NCI-H2227 treated with DMSO at 0.1 percent for 48 hours (cell line): ENCODE data around the gene FRA10AC1.
A peak's percentile ranks its signal among the peaks of the same experiment; 100 is the strongest.

Experiments
- DNase-seq: peaks from one replicate; lab custom pipeline; 2025; lab: John Stamatoyannopoulos, UW

The FRA10AC1 gene

GRCh38 chr10:93702210-93703001 is at the start of gene FRA10AC1:
Gene FRA10AC1 (minus strand): TSS chr10:93702592. CDS start chr10:93700106, 2,486 bp downstream.
- peak; percentile 85 for DNase-seq

GRCh38 chr10:93751832-93752231 is 49.4 kb upstream of the FRA10AC1 start:
- no peak for DNase-seq

DNA sequence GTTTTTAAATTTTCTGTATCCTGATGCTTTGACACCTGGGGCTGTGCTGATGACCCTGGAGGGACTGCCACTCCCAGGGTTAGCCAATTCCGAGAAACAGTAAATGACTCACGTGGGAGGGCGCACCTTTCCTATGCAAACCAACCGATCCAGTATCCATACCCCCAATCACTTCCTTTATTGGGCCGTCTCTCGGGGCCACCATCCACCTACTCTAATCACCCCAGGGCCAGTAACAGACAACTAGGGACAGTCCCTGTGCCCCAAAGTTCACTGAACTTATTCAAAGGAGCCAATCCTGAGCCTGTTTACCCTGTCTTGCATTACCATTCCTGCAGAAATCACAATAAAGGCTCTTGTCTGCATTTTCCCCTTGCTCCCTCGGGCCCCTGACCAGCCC is 48.7 kb upstream of the FRA10AC1 start:
- DNase-seq: no peak

DNA sequence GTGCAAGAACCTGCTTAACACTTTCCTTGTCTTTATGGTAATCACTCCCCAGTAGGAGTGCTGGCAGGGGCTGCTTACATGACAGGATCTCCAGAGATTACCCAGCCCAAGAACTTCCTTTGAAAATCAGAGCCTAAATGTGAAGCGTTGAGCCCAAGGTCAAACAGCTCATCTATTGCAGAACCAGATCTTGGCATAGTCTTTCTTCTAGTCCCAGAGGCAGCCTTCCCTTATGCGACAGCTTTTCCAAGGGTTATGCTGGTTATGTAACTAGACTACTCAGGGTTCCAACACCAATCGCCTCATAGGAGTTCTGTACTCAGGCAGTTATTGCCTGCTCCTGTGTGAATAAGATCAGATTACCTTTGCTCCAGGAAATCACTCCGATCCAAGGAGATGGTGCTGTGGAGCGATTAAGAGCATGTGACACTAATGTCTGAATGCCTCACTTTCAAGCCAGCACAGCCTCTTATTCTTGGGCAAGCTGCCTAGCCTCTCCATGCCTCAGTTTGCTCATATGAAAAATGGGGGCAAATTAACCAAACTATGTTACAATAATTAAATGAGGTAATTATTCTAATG is 46.9 kb upstream of the FRA10AC1 start:
- DNase-seq: no peak

- DNase-seq: no peak
Measured at GRCh38 chr10:93746844-93747284, 44.5 kb upstream of the FRA10AC1 start.

- DNase-seq: no peak
Measured at GRCh38 chr10:93745408-93746065, 43.1 kb upstream of the FRA10AC1 start.

- no peak for DNase-seq
Measured at GRCh38 chr10:93742633-93743349, 40.4 kb upstream of the FRA10AC1 start.

DNA sequence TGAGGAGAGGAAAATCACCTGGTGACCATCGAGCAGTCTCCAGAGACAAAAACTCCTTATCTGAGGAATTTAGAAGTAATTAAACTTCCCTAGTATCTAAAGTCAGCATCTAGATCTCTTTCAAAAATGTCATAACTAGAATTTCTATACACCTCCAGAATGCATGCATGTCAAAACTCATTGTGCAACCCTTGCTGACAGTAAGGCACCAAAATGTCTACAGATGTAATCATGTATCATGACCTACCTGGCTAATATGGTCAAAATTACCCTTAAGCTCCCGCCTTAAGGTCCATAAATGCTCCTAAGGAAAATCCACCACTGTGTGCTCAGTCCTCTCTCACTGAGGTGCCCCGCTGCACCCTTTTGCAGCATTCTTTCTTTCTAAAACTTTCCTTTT is 39.0 kb upstream of the FRA10AC1 start:
- no peak for DNase-seq

DNA sequence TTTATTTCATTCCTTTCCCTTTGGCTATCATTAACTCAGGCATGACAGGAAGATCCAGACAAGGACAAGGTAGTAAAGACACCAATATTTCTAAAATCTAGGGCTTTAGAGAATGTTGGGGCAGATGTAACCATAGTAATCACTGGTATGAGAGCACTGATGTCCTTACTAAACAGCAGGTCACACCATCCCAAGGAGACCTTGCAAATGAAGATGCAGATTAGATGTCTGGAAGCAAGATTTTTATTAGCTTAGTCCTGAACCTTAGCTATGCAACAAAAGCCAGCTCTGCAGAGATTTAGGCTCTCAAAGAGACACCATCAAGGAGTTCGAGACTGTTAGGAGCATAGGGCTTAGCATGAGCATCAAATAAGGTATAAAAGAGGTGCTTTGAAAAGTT is 23.6 kb upstream of the FRA10AC1 start:
- no peak for DNase-seq

DNA sequence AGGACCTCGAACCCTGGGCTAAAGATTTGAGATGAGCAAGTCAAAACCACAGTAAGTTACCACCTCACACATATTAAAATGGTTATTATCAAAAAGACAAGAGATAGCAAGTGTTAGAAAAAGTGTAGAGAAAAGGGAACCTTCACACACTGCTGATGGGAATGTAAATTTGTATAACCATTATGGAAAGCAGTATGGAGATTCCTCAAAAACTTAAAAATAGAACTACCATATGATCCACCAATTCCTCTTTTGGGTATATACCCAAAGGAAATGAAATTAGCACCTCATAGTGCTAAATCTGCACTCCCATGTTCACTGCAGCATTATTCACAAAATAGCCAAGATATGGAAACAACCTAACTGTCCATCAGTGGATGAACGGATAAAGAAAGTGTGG is 20.8 kb upstream of the FRA10AC1 start:
- DNase-seq: no peak

- DNase-seq: no peak
Measured at GRCh38 chr10:93722550-93722949, 20.2 kb upstream of the FRA10AC1 start.

- no peak for DNase-seq
Measured at GRCh38 chr10:93719901-93720300, 17.5 kb upstream of the FRA10AC1 start.

DNA sequence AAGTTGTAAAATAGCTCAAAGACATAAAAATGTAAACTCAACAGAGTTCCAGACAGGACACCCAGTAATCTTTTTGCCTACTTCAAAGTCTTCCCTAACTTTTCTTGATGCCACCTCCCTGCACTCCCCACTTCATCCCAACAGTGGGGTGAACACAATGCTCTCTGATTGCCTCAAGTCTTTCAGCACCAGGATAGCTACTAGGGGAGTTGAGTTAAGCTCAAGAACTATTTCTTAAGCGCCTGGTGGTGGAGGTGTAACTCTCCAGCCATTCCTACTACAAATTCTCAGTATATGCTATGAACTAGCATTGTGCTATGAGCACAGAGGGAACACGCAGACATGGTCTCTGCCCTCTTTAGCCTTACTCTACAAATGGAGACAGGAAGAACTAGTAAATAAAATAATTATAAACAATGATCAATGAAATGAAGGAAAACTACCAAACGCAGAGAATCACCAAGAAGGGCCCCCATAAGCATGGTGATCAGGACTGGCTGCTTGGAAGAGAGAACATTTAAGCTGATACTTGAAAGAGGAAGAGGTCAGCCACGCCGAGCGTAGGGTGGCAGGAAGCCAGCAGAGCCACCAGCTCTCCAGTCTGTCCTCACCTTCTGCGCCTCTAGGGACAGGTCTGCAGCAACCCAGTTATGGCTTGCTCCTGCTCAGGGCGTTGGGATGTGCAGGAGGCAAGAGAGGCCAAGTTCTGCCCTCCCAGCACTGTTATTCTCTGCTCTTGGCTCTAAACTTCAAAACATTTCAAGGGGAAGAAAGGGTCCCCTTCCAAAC is 16.7 kb upstream of the FRA10AC1 start:
- no peak for DNase-seq

- no peak for DNase-seq
Measured at GRCh38 chr10:93716766-93717165, 14.4 kb upstream of the FRA10AC1 start.

GRCh38 chr10:93715345-93715744 is 13.0 kb upstream of the FRA10AC1 start:
- no peak for DNase-seq

- DNase-seq: no peak
Measured at GRCh38 chr10:93712593-93712992, 10.2 kb upstream of the FRA10AC1 start.

GRCh38 chr10:93711891-93712290 is 9.5 kb upstream of the FRA10AC1 start:
- no peak for DNase-seq

GRCh38 chr10:93710333-93710909 is 8.0 kb upstream of the FRA10AC1 start:
- DNase-seq: no peak

DNA sequence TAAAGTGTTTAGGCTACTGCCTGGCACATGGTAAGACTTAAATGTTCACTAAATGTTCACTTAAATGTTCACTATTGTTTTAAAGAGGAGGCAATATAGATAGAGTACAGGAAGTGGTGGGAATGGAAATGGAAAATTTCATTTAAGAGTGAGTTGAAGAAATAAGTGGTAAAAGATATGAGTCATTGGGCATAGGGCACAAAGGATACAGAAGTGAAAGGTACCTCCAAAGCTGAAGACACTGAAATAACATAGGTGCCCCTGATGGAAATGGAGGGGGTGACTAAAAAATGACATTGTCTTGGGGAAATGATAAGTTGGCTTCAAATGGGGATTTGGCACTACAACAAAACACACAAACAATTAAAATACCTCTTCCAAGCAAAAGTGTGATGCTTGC is 5.2 kb upstream of the FRA10AC1 start:
- no peak for DNase-seq

- DNase-seq: no peak
Measured at GRCh38 chr10:93704451-93704850, 2.1 kb upstream of the FRA10AC1 start.

DNA sequence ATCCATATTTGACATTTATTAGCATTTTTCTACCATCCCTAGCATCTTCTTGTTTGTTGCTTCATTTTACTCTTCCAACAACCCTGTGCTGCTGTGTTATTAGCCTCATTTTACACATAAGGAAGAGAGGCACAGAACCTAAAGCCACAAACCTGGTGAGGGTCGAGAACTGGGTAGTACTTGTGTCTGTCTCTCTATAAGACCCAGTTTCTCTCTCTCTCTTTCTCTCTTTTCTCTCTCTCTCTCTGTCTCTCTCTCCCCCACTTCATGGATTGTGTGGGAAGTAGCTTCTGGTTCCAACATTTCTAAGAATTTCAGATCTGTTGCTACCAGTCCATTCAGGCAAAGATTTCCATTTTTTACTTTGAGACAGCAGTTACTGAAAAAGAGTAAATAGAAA is 1.4 kb upstream of the FRA10AC1 start:
- DNase-seq: no peak
